ENCODE results near the gene MANSC1.
A peak's percentile ranks its signal among the peaks of the same experiment; 100 is the strongest.

MANSC1 gene

DNA sequence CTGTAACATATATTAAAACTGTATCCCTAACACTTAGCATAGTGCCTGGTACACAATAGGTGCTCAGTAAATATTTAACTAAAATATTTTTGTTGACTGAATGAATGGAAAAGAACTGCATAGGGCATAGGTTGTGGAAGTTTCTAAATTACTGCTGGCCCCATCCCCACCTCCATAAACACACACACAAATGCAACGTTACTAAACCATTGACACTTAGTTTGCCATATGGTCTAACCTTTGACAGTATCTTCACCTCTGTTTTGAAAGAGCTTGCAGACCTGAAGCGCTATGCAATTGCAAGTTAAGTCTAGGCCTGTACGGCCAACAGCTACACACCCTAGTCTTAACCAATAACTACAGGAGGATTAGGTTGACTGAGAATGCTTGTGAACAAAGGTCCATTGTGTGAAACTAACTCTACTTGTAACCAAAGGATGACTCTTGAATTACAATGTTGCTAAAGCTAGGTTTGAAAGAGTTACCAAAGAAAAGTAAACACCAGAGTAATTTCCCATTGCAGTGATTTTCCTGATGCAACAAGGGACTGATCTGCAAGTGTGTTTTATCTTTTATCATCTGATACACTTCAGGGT, 924 bp upstream of the MANSC1 start:
- Histone ChIP-seq H3K4me3 (ENCODE audit: severe bottlenecking) (peak overlapping the region; percentile 23), H3K36me3 (ENCODE audit: low read depth) (no peaks in the 10 kb centered on the region), H3K4me1 (ENCODE audit: insufficient read depth, poor library complexity, severe bottlenecking) (peaks cover 5% of the 10 kb centered on the region), H3K9me3 (ENCODE audit: severe bottlenecking) (no peaks in the 10 kb centered on the region), H3K27me3 (ENCODE audit: insufficient read depth, poor library complexity, severe bottlenecking) (no peaks in the 10 kb centered on the region), H3K27ac (ENCODE audit: poor library complexity, severe bottlenecking) (no peak overlapping the region)
- no peak for TF ChIP-seq CTCF (IDR thresholded peaks at IDR 0.05; ENCODE audit: poor library complexity, severe bottlenecking)
- DNase-seq (ENCODE audit: low spot score) (no peak), ATAC-seq (ENCODE audit: low read depth) (peak; percentile 86)

DNA sequence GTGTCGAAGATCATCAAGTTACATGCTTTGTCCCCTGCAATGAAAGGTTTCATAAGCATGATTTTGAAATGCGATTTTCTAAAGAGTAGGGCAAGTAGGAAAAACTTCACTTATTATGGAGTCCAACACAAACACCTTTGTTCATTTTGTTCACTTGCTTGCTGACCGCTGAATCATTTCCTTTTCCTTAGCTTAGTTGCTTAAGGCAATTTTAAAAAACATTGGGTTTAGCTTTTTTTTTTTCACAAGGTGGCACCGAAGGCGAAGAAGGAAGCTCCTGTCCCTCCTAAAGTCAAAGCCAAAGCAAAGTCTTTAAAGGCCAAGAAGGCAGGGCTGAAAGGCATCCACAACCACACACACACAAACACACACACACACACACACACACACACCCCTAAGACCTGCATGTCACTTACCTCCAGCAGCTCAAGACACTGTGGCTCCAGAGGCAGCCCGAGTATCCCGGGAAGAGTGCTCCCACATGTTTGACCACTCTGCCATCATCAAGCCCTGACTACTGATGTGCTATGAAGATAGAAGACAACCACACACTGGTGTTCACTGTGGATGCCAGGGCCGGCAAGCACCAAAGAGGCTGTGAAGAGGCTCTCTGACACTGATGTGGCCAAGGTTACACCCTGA, 11.4 kb downstream of the MANSC1 start:
- TF ChIP-seq CTCF (IDR thresholded peaks at IDR 0.05; ENCODE audit: poor library complexity, severe bottlenecking): no peak
- Histone ChIP-seq H3K36me3 (ENCODE audit: low read depth) (no peaks in the 10 kb centered on the region), H3K9me3 (ENCODE audit: severe bottlenecking) (no peaks in the 10 kb centered on the region), H3K4me3 (ENCODE audit: severe bottlenecking) (no peak overlapping the region), H3K27me3 (ENCODE audit: insufficient read depth, poor library complexity, severe bottlenecking) (no peaks in the 10 kb centered on the region), H3K27ac (ENCODE audit: poor library complexity, severe bottlenecking) (peak overlapping the region; percentile 66), H3K4me1 (ENCODE audit: insufficient read depth, poor library complexity, severe bottlenecking) (peaks cover 12% of the 10 kb centered on the region)
- ATAC-seq (ENCODE audit: low read depth) (no peak), DNase-seq (ENCODE audit: low spot score) (no peak)

- H3K9me3 ChIP-seq (ENCODE audit: severe bottlenecking): no peaks in the 10 kb centered on the region
- DNase-seq (ENCODE audit: low spot score) (no peak), ATAC-seq (ENCODE audit: low read depth) (no peak)
- TF ChIP-seq CTCF (IDR thresholded peaks at IDR 0.05; ENCODE audit: poor library complexity, severe bottlenecking): no peak
- no peaks in the 10 kb centered on the region for H3K36me3 ChIP-seq (ENCODE audit: low read depth)
- H3K27me3 ChIP-seq (ENCODE audit: insufficient read depth, poor library complexity, severe bottlenecking): no peaks in the 10 kb centered on the region
- no peak overlapping the region for H3K27ac ChIP-seq (ENCODE audit: poor library complexity, severe bottlenecking)
- H3K4me3 ChIP-seq (ENCODE audit: severe bottlenecking): no peak overlapping the region
- H3K4me1 ChIP-seq (ENCODE audit: insufficient read depth, poor library complexity, severe bottlenecking): peaks cover 12% of the 10 kb centered on the region
These were observed 13.5 kb downstream of the MANSC1 start for GRCh38 chr12:12336511-12336910.

DNA sequence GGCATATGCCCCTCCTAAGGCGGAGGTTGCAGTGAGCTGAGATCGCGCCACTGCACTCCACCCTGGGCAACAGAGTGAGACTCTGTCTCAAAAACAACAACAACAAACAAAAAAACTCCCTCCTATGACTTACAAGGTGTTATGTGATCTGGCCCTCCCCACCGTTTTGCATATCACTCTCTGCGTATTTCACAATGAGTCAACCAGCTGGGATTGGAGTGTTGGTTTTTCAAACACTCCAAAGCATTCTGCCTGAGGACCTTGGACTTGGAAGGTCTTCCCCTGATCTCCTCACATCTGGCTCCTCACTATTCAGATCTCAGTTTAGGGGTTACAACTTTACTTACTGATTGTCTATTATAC, 14.0 kb downstream of the MANSC1 start:
- Histone ChIP-seq H3K4me1 (ENCODE audit: insufficient read depth, poor library complexity, severe bottlenecking) (peaks cover 12% of the 10 kb centered on the region), H3K27ac (ENCODE audit: poor library complexity, severe bottlenecking) (no peak overlapping the region), H3K4me3 (ENCODE audit: severe bottlenecking) (no peak overlapping the region), H3K36me3 (ENCODE audit: low read depth) (no peaks in the 10 kb centered on the region), H3K27me3 (ENCODE audit: insufficient read depth, poor library complexity, severe bottlenecking) (no peaks in the 10 kb centered on the region), H3K9me3 (ENCODE audit: severe bottlenecking) (no peaks in the 10 kb centered on the region)
- no peak for TF ChIP-seq CTCF (IDR thresholded peaks at IDR 0.05; ENCODE audit: poor library complexity, severe bottlenecking)
- DNase-seq (ENCODE audit: low spot score): no peak
- no peak for ATAC-seq (ENCODE audit: low read depth)

- no peaks in the 10 kb centered on the region for H3K9me3 ChIP-seq (ENCODE audit: severe bottlenecking)
- H3K4me1 ChIP-seq (ENCODE audit: insufficient read depth, poor library complexity, severe bottlenecking): peaks cover 12% of the 10 kb centered on the region
- H3K27ac ChIP-seq (ENCODE audit: poor library complexity, severe bottlenecking): no peak overlapping the region
- H3K36me3 ChIP-seq (ENCODE audit: low read depth): no peaks in the 10 kb centered on the region
- H3K27me3 ChIP-seq (ENCODE audit: insufficient read depth, poor library complexity, severe bottlenecking): no peaks in the 10 kb centered on the region
- ATAC-seq (ENCODE audit: low read depth): no peak
- TF ChIP-seq CTCF (IDR thresholded peaks at IDR 0.05; ENCODE audit: poor library complexity, severe bottlenecking): peak; percentile 65
- H3K4me3 ChIP-seq (ENCODE audit: severe bottlenecking): no peak overlapping the region
- DNase-seq (ENCODE audit: low spot score): no peak
These were observed 15.5 kb downstream of the MANSC1 start for GRCh38 chr12:12334367-12335040.

Data from RWPE2 (cell line).